GM20000 (cell line): ENCODE data around the gene MCF2L.

Source experiments
- DNase-seq: peaks from one replicate; pipeline ENCODE4 v3.0.0; 2012; ENCODE audit warnings: low spot score
- CTCF ChIP-seq: IDR thresholded peaks from 2 replicates; pipeline ENCODE4 v1.5.1; 2012; ENCODE audit warnings: mild to moderate bottlenecking, control low read depth; ENCODE audit errors: extremely low read depth, missing control alignments

MCF2L gene

DNA sequence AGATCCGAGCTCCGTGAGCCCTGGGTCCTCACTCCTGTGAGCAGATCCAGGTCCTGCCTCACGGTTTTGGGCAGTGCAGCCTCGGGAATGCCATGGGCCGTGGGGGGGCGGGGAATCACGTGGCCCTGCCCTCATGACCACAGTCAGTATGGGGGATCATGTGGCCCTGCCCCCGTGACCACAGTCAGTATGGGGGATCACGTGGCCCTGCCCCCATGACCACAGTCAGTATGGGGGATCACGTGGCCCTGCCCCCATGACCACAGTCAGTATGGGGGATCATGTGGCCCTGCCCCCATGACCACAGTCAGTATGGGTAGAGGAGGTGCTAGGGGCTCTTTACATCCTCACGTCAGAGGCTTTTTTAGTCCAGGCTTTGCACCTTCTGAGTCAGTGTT is 72.3 kb downstream of the MCF2L start:
- no peak for TF ChIP-seq CTCF
- no peak for DNase-seq

DNA sequence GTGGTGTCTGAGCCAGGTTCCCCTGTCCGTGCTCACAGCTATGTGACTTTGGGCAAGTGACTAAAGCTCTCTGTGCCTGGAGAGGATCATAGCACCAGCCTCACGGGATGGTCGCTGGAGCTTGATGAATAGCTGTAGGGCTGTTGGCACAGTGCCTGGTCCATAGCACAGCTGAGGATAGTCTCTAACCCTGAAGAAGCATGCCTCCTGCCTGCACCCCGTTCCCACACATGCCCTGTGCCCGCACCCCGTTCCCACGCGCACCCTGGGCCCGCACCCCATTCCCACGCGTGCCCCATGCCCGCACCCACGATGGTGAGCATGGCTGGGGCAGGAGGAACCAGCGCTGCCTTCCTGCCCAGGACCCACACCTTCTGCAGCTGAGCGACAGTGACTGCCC is 72.9 kb downstream of the MCF2L start:
- no peak for TF ChIP-seq CTCF
- DNase-seq, result no peak

DNA sequence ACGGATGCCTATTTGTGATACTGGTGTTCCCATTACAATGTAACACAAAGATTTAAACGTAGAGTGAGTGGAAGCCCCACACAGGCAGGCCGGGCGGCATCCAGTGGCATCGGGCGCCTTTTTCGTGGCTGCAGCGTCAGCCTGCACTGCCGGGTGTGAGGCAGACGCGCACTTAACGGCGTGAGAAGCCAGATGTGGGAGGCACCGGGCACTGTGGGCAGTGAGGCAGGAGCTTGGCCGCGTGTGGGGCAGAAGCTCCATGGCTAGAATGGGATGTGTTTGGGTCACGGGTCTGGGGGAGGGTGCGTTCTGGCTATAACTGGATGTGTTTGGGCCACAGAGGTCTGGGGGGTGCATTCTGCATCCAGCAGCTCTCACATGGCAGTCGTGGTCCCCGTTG is 73.4 kb downstream of the MCF2L start:
- DNase-seq, result no peak
- TF ChIP-seq CTCF, result no peak

DNA sequence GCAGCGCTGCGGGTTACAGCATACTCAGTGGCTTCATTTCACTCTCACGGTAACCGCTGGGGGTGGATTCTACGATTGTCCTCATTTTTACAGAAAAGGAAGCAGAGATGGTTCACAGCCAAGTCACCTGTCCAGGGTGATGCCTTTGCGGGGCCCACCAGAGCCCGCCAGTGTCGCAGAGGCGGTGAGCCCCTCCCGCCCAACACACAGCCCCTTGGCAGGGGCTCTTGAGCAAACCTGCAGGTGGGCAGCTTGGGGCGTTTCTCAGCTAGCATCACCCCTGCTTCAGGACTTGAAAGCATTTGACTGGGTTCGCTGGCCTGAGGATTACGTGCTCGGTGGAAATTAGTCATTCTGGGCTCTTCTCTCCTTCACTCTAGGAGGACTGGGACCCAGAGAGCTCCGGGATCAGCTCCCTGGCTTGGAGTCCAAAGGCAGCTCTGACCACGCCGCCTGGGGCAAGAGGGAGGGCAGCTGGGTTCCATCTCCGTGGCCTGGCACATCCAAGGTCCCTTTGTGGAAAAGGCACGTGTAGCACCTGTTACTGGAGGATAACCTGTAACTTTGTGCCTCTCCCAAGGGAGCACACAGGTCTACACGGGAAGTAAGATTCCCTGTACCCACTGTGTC is 74.1 kb downstream of the MCF2L start:
- no peak for DNase-seq
- TF ChIP-seq CTCF, result no peak

DNA sequence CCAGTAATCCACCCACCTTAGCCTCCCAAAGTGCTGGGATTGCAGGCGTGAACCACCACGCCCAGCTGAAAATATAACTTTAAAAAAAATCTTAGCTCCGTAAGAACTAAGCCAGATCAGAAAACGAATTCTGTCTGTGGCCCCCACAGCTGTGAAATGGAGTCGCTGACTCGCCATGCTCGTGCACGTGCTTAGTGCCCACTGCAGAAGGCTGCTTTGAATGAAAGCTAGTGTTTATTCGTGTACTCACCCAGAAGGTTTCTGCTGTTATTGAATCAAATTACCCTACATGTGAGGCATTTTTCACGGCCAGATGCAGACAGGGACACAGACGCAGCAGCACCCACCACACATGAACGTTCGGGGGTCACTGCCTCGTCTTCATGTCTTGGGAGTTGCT is 74.9 kb downstream of the MCF2L start:
- TF ChIP-seq CTCF, result no peak
- DNase-seq, result no peak

- DNase-seq, result no peak
- no peak for TF ChIP-seq CTCF
These were observed 75.5 kb downstream of the MCF2L start for GRCh38 chr13:113044391-113045114.

DNA sequence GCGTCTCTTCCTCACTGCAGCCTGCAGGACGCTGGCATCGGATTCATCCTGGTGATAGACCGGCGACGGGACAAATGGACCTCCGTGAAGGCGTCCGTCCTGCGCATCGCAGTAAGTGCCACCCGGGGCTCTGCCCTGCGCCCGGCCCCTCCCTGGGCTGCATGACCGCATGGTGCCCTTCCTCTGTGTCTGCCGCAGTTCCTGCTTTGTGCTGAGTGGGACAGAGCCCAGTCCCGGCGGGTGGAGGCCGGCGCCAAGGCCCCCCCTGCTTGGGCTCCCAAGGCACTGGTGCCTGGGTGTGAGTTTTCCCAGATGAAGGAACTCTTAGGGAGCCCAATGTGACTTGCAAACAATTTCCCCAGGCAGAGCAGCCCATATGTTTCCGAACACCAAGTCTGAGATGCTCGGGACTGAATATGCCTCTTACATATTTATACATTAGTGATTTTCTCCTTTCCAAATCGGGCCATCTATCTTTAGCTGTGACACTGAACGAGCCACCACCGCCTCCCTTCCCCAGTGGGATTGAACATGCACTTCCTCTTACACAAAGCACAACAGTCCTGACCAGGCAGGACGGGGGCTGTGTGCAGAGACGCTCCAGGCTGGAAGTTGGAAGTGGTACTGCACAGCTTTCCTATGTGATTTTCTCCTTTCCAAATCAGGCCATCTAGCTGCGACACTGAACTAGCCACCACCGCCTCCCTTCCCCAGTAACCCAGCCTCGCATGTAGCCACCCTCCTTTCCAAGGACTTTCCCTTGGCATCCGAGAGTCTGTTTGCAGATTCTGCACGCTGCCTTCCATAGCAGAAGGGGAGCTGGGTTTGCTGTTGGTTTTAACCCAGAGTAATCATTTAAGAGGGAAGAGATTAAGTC is 76.5 kb downstream of the MCF2L start:
- DNase-seq, result no peak
- no peak for TF ChIP-seq CTCF
